Central memory CD8-positive, alpha-beta T cell (primary cell): ENCODE measurements around the gene NAALADL1.

Experiments
- ATAC-seq: fragments of 150-1000 bp; cut with Tn5 transposase; replicated peaks from 2 replicates; pipeline ENCODE4 v1.10.0; 2022; ENCODE audit warnings: mild to moderate bottlenecking, moderate FRiP score, moderate number of reproducible peaks; ENCODE audit not compliant: poor library complexity, severe bottlenecking; ENCODE audit errors: extremely low read depth
- DNase-seq, 2 donors: peaks; one replicate each; pipeline ENCODE4 v3.0.0; 2021; ENCODE audit warnings: low spot score in 2 of 2
- H3K27ac Mint-ChIP-seq: one replicate; pipeline ENCODE4 v1.8.0; 2022; ENCODE audit warnings: low read depth, mild to moderate bottlenecking, moderate library complexity, mixed read lengths
- H3K27me3 Mint-ChIP-seq: one replicate; pipeline ENCODE4 v1.8.0; 2022; ENCODE audit warnings: mixed read lengths
- H3K36me3 Mint-ChIP-seq: one replicate; pipeline ENCODE4 v1.8.0; 2022; ENCODE audit warnings: mild to moderate bottlenecking, moderate library complexity, mixed read lengths; ENCODE audit not compliant: insufficient read depth
- H3K4me1 Mint-ChIP-seq: one replicate; pipeline ENCODE4 v1.8.0; 2022; ENCODE audit warnings: mixed read lengths
- H3K4me3 Mint-ChIP-seq: one replicate; pipeline ENCODE4 v1.8.0; 2022; ENCODE audit warnings: mild to moderate bottlenecking, moderate library complexity, mixed read lengths
- H3K9me3 Mint-ChIP-seq: one replicate; pipeline ENCODE4 v1.8.0; 2022; ENCODE audit warnings: mixed read lengths

Gene NAALADL1

DNA sequence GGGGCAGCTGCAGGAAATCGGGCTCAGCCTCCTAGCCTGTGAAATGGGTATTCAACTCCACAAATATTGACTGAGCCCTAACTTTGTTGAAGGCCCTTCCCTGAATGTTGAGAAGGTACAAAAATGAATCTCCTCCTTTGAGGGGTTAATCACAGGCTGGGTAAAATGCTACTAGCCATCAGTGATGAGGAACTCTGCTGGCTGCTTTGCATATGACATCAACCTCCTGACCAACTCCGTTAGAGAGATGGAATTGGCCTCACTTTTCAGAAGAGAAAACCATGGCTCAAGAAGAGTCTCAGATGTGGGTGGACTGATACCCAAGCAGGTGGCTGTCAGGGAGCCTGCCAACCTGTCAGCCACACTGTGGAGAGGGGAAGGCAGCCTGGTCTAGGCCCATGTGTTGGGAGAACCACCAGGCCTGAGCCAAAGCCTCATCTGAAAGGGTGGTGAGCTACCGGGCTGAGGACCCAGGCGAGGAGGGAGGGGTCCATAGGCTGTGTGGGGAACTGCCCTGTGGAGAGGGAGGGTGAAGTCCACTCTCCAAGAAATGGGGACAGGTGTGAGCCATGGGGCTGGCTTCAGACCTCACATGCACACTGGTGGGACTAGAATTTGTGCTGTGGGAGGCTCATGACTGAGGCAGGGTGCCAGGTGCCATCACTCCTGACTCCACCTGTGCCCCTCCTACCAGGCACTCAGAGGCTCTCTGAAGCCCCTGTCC, 13.7 kb upstream of the NAALADL1 start:
- Mint-ChIP-seq H3K27me3 (no peaks in the 10 kb centered on the region), H3K27ac (no peak overlapping the region)
- ATAC-seq = no peak

DNA sequence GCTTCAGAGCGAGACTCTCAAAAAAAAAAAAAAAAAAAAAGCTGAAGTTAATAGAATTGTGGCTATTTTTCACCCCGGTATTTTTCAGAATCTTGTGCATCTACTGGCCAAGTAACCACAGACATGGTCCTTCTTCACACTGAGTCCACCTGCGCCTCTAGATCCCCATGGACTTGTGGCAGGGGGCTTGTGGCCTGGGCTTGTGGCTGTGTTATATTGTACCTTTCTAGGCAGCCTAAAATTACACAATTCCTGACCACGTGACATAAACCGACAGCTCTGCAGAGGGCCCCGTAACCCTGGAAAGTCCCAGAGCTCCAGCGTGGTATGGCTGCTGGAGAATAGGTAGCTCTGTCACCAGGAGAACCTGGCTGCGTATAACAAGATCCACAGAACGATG, 10.9 kb upstream of the NAALADL1 start:
- no peaks in the 10 kb centered on the region for H3K4me1 Mint-ChIP-seq
- H3K27me3 Mint-ChIP-seq = no peaks in the 10 kb centered on the region
- no peak overlapping the region for H3K27ac Mint-ChIP-seq
- H3K9me3 Mint-ChIP-seq = no peaks in the 10 kb centered on the region
- DNase-seq (no peak), ATAC-seq (no peak)
- no peak overlapping the region for H3K4me3 Mint-ChIP-seq
- H3K36me3 Mint-ChIP-seq = no peaks in the 10 kb centered on the region

More for the DNA sequence above, 13.7 kb upstream of the NAALADL1 start:
- peaks cover 4% of the 10 kb centered on the region for H3K36me3 Mint-ChIP-seq
- H3K4me1 Mint-ChIP-seq = no peaks in the 10 kb centered on the region
- DNase-seq = no peak
- no peak overlapping the region for H3K4me3 Mint-ChIP-seq
- H3K9me3 Mint-ChIP-seq = no peaks in the 10 kb centered on the region

DNA sequence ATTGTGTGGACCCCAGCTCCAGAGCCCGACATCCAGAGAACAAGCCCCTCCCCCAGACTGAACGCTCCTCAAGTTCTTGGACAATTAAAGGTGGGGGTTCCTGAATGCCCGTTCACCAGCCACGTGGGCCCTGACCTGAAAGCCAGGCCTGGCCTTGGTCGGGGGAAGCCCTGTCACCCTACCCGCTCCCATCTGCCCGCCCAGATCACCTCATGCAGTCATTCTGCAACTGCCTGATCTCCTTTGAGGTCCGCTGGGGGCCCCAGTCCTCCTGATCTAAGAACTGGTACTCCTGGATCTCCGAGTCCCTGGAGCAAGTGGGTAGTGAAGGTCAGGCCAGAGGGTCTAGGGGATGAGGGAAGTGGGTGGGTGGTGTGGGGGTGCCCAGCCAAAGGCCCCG, 9.1 kb upstream of the NAALADL1 start:
- Mint-ChIP-seq H3K27me3 (no peaks in the 10 kb centered on the region), H3K4me1 (no peaks in the 10 kb centered on the region), H3K27ac (no peak overlapping the region), H3K4me3 (no peak overlapping the region), H3K9me3 (no peaks in the 10 kb centered on the region), H3K36me3 (no peaks in the 10 kb centered on the region)
- DNase-seq (no peak), ATAC-seq (no peak)

DNA sequence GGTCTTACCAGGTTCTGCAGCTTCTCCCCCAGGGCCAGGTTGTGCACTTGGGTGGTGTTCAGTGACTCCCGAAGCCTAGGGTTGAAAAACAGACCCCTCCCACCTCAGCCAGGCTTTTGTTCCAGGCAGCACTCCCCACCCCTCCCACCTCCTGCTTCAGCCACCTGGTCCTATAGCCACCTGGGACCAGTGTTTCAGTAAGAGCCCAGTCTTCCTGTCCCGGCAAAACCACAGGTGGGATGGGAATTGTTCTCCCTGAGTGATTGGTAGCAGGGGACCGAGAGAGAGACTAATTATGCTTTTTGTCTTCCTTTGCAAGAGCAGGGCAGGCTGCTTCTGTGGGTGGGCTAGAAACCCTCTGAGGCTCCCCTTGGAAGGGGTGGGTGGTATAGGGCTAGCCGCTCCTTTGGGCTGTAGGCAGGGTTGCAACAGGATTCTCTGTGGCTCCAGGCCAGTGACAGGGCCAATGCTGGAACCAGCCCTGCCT, 8.5 kb upstream of the NAALADL1 start:
- no peak overlapping the region for H3K27ac Mint-ChIP-seq
- no peak for ATAC-seq

DNA sequence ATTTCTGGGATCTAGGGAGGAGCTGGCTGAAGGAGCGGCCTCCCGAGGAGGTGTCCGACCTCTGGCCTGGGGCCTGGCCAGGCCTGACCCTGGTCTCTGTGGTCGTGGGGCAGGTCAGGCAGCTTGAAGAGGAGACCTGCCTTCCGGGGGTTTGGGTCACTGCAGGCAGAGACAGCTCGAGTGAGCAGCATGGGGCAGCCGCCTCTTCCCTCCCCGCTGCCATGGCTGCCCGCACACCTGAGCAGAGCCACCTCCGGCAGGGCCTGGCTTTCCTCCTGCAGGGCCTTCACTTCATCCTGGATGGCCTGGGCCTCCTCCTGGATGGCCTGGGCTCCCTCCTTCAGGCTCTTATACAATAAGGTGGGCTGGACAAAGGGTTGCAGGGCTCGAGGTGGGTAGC, 8.0 kb upstream of the NAALADL1 start:
- H3K27me3 Mint-ChIP-seq = no peaks in the 10 kb centered on the region
- no peak overlapping the region for H3K27ac Mint-ChIP-seq
- no peaks in the 10 kb centered on the region for H3K9me3 Mint-ChIP-seq
- H3K4me3 Mint-ChIP-seq = no peak overlapping the region
- ATAC-seq = no peak
- H3K4me1 Mint-ChIP-seq = no peaks in the 10 kb centered on the region
- DNase-seq = no peak
- H3K36me3 Mint-ChIP-seq = no peaks in the 10 kb centered on the region

More for the DNA sequence above, 8.5 kb upstream of the NAALADL1 start:
- Mint-ChIP-seq H3K36me3 (no peaks in the 10 kb centered on the region), H3K4me3 (no peak overlapping the region), H3K4me1 (no peaks in the 10 kb centered on the region), H3K27me3 (no peaks in the 10 kb centered on the region), H3K9me3 (no peaks in the 10 kb centered on the region)
- DNase-seq = no peak

DNA sequence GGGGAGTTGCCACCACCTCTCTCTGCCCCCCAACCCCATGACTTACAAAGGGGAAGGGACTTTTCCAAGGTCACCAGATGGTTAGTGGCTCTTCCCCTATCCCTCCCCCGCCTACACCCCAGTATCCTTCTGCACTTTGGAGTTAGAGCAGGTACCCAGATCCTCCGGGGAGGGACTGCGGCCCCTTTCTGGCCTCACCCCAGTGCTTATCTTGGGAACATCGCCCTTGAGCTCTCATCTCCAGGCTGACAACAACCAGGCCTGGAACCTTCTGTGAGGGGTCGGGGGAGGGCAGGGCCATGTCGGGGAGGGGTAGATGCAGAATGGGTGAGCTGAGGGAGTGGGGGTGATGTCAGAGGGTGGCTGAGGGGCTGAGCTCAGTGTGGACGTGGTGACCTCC, 7.5 kb upstream of the NAALADL1 start:
- Mint-ChIP-seq H3K4me1 (no peaks in the 10 kb centered on the region), H3K36me3 (no peaks in the 10 kb centered on the region), H3K9me3 (no peaks in the 10 kb centered on the region), H3K27ac (no peak overlapping the region), H3K4me3 (no peak overlapping the region), H3K27me3 (no peaks in the 10 kb centered on the region)
- no peak for DNase-seq
- ATAC-seq = no peak

DNA sequence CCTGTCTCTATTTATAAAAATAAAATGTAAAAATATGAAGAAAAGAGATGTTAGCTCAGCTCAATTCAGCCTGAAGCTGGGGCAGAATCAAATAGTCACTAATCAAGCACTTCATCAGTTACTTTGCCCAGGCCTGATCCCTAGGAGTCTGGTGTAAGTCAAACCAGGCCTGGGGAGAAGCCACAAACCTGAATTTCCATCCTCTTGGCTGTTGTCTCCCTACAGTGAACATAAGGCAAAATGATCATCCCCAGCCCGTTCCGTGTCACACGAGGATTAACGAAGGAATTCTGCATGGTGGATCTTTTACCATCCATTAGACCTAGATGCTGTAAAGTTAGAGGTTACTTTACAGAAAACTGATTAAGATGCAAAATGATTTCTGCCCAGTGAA, 6.5 kb upstream of the NAALADL1 start:
- Mint-ChIP-seq H3K27ac (no peak overlapping the region), H3K4me1 (no peaks in the 10 kb centered on the region)

DNA sequence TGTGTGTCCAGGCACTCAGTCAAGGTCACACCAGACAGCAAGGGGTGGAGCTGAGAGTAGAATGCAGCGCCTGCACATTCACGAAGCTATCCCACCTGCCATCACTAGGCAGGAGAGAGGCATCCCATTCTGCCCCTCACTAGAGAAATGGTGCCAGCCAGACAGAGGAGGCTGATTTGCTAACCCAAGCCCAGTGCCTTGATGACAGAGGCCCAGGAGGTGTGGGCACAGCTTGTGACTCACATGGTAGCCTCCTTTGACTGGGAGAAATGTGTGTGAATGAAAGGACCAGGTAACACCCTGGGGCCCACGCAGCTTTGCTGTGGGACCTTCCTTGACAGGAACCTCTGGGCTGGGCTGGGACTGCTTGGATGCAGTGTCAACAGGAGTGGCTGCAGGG, 5.2 kb upstream of the NAALADL1 start:
- no peaks in the 10 kb centered on the region for H3K9me3 Mint-ChIP-seq

More for the DNA sequence above, 6.5 kb upstream of the NAALADL1 start:
- H3K27me3 Mint-ChIP-seq = no peaks in the 10 kb centered on the region
- no peak for ATAC-seq
- no peak for DNase-seq
- no peaks in the 10 kb centered on the region for H3K36me3 Mint-ChIP-seq
- H3K9me3 Mint-ChIP-seq = no peaks in the 10 kb centered on the region
- H3K4me3 Mint-ChIP-seq = no peak overlapping the region

DNA sequence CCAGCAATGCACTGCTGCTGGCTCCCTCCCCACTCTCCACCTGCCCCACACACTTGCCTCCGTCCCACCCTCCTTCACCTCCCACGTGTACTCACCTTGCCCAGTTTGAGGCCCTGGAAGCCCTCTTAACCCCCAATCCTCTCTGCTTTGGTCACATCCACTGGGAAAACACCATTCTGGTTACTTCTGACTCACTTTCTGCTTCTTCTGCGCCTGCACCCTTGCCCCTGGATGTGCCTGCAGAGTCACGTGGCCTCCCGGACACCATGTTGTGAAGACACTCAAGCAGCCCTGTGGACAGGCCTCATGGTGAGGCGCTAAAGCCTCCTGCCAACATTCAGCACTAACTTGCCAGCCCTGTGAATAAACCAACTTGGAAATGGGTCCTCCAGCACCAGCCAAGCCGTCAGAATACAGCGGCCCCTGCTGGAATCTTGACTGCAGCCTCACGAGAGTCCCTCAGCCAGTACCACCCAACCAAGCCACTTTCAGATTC, 2.6 kb upstream of the NAALADL1 start:
- H3K27ac Mint-ChIP-seq = no peak overlapping the region
- no peaks in the 10 kb centered on the region for H3K27me3 Mint-ChIP-seq
- H3K4me1 Mint-ChIP-seq = no peaks in the 10 kb centered on the region
- H3K4me3 Mint-ChIP-seq = no peak overlapping the region
- no peaks in the 10 kb centered on the region for H3K9me3 Mint-ChIP-seq
- ATAC-seq (no peak), DNase-seq (no peak)
- no peaks in the 10 kb centered on the region for H3K36me3 Mint-ChIP-seq

More for the DNA sequence above, 5.2 kb upstream of the NAALADL1 start:
- no peaks in the 10 kb centered on the region for H3K36me3 Mint-ChIP-seq
- no peaks in the 10 kb centered on the region for H3K4me1 Mint-ChIP-seq
- DNase-seq (no peak), ATAC-seq (no peak)
- no peak overlapping the region for H3K27ac Mint-ChIP-seq
- H3K27me3 Mint-ChIP-seq = no peaks in the 10 kb centered on the region
- H3K4me3 Mint-ChIP-seq = no peak overlapping the region

DNA sequence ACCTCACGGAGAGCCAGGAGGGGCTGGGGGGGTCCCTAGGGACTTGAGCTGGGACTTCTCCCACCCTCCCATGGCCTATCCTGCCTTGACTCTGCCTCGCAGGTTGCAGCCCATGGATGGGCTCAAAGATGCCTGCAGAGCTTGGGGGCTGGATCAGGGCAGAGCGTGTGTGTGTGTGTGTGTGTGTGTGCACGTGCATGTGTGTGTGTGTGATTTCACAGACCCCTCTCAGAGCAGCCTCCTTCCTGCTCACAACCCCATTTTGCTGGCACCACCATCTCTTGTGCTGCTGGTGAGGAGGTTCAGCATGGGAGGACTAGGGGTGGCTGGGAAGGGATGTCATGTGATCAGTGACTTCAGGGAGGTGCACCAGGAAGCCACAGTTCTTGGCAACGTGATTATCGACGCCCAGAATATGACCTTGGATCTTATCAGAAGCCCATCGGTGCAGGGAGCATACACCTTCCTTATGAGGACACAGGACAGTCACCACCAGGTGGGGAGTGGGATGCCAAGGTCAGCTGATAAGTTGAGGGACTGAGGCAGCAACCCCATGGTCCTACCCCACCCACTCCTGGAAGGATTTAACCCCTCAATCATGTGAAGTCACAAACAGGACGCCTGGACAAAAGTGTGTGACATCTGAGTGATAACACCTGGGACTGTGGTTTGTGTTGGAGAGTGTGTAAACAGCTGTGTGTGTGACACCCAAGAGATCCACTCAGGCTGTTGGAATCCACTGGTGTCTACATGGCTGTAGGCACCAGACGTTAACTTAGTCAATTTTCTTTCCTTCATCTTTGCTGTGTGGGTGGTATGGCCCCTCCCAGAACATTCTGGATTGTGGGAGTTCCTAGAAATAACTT, 1.8 kb upstream of the NAALADL1 start:
- DNase-seq (no peak), ATAC-seq (no peak)
- Mint-ChIP-seq H3K9me3 (no peaks in the 10 kb centered on the region), H3K4me3 (no peak overlapping the region), H3K4me1 (no peaks in the 10 kb centered on the region), H3K27me3 (no peaks in the 10 kb centered on the region), H3K27ac (no peak overlapping the region), H3K36me3 (no peaks in the 10 kb centered on the region)

DNA sequence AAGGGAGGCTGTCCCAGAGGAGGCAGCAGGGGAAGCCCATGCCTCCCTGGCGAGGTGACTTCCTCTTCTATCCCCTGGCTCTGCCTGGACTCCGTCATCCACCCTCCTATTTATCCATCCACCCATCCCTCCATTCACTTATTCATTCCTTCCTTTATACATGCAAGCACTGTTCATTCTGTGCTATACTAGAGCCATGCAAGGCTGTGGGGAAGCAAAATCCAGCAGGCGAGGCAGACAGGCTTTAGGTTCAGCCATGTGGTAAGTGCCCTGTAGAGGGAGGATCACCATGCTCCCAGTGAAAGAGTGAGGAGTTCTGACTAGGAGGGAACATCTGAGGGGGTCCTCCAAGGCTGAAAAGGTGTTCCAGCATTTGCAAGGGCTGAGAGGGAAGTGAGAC, 1.2 kb upstream of the NAALADL1 start:
- no peak for DNase-seq
- H3K4me3 Mint-ChIP-seq = no peak overlapping the region
- H3K36me3 Mint-ChIP-seq = no peaks in the 10 kb centered on the region
- no peak for ATAC-seq
- no peaks in the 10 kb centered on the region for H3K27me3 Mint-ChIP-seq
- no peaks in the 10 kb centered on the region for H3K9me3 Mint-ChIP-seq
- H3K4me1 Mint-ChIP-seq = no peaks in the 10 kb centered on the region
- H3K27ac Mint-ChIP-seq = no peak overlapping the region

DNA sequence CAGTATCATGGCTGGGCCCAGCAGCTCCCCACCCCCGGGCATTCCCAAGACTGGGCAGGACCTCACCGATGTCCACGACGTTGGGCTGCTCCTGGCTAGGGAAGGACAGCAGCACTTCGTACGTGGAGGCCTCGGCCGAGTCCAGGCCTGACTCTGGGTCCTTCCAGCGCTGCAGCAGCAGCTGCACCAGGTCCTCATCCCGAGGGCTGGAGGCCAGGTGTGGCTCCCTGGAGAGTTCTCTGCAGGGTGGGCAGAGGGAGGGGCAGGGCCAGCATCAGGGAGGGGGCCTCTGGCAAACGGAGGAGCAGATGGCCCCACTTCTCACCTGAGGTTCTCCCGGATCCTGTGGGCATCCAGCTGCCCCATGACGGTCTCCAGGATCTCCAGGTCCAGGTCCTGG, 341 bp downstream of the NAALADL1 start:
- no peak overlapping the region for H3K27ac Mint-ChIP-seq
- no peak for DNase-seq
- H3K4me1 Mint-ChIP-seq = peaks cover 13% of the 10 kb centered on the region
- H3K36me3 Mint-ChIP-seq = no peaks in the 10 kb centered on the region
- H3K27me3 Mint-ChIP-seq = no peaks in the 10 kb centered on the region
- no peaks in the 10 kb centered on the region for H3K9me3 Mint-ChIP-seq
- ATAC-seq = no peak
- no peak overlapping the region for H3K4me3 Mint-ChIP-seq

DNA sequence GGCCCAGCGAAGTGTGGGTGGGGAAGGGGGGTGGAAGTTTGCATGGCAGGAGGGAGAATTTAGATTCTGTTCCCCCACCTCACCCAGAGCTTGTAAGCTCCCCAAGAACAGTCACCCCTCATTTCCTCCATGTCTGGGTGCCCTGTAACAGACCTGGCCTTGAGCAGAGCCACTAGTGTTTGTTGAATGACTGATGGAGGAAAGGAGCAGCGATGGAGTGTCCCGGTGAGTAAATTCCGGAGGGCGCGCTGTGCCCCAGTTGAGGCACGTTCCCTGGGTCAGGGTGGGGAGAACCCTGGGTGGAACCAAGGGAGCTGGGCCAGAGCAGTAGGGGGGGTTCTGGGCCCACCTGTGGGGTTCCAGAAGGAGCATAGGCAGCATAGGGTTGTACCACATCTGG, 827 bp downstream of the NAALADL1 start:
- Mint-ChIP-seq H3K9me3 (no peaks in the 10 kb centered on the region), H3K4me3 (no peak overlapping the region), H3K27me3 (no peaks in the 10 kb centered on the region), H3K27ac (no peak overlapping the region), H3K36me3 (no peaks in the 10 kb centered on the region), H3K4me1 (peaks cover 13% of the 10 kb centered on the region)
- no peak for DNase-seq
- ATAC-seq = no peak
